H9 (cell line): Measurements from ENCODE around the gene PDE4B. TPM values are rescaled to one million over a fixed set of nuclear protein-coding genes. Genes with fewer than 3 reads are reported as not detected.

Source experiments
- DNase-seq: peaks from one replicate; pipeline ENCODE4 v3.0.0-alpha.2; 2017
- H2AFZ ChIP-seq: one replicate; pipeline ENCODE4 v1.6.1; 2013; ENCODE audit warnings: mild to moderate bottlenecking, low read length, control low read depth, moderate library complexity
- H2AK5ac ChIP-seq: 2 replicates; pipeline ENCODE4 v1.6.1; 2013; ENCODE audit warnings: low read length, control low read depth, mixed read lengths; ENCODE audit not compliant: insufficient read length
- H2BK120ac ChIP-seq: one replicate; pipeline ENCODE4 v1.6.1; 2013; ENCODE audit warnings: low read depth, mild to moderate bottlenecking, low read length, control low read depth, inconsistent platforms; ENCODE audit not compliant: poor library complexity, severe bottlenecking
- H2BK12ac ChIP-seq: 2 replicates; pipeline ENCODE4 v1.6.1; 2013; ENCODE audit warnings: low read length, control low read depth, mixed read lengths, low read depth; ENCODE audit not compliant: insufficient read length
- H2BK15ac ChIP-seq: 2 replicates; pipeline ENCODE4 v1.6.1; 2013; ENCODE audit warnings: low read depth, low read length, control low read depth
- H2BK20ac ChIP-seq: one replicate; pipeline ENCODE4 v1.6.1; 2013; ENCODE audit warnings: low read depth, mild to moderate bottlenecking, low read length, control low read depth, inconsistent platforms; ENCODE audit not compliant: poor library complexity, severe bottlenecking
- H2BK5ac ChIP-seq: 2 replicates; pipeline ENCODE4 v1.6.1; 2013; ENCODE audit warnings: low read length, control low read depth, mixed read lengths; ENCODE audit not compliant: insufficient read length
- H3K14ac ChIP-seq: 2 replicates; pipeline ENCODE4 v1.6.1; 2013; ENCODE audit warnings: low read length, control low read depth; ENCODE audit not compliant: insufficient read depth
- H3K18ac ChIP-seq: 2 replicates; pipeline ENCODE4 v1.6.1; 2013; ENCODE audit warnings: low read depth, mild to moderate bottlenecking, mixed read lengths, low read length, control low read depth; ENCODE audit not compliant: insufficient read length
- H3K23ac ChIP-seq: 2 replicates; pipeline ENCODE4 v1.6.1; 2013; ENCODE audit warnings: low read length, control low read depth, mixed read lengths, low read depth; ENCODE audit not compliant: insufficient read length
- H3K23me2 ChIP-seq: 2 replicates; pipeline ENCODE4 v1.6.1; 2013; ENCODE audit warnings: low read depth, mild to moderate bottlenecking, mixed read lengths, low read length, control low read depth; ENCODE audit not compliant: insufficient read length, poor library complexity, severe bottlenecking
- H3K27ac ChIP-seq: 2 replicates; pipeline ENCODE4 v1.5.1; 2013; ENCODE audit warnings: low read length, control low read depth, mixed read lengths, low read depth; ENCODE audit not compliant: insufficient read length
- H3K27me3 ChIP-seq: 2 replicates; pipeline ENCODE4 v1.6.1; 2013; ENCODE audit warnings: low read length, control low read depth, inconsistent platforms; ENCODE audit not compliant: insufficient read depth
- H3K4ac ChIP-seq: 2 replicates; pipeline ENCODE4 v1.6.1; 2013; ENCODE audit warnings: low read depth, mild to moderate bottlenecking, control low read depth, inconsistent platforms, low read length, moderate library complexity
- H3K4me1 ChIP-seq: 2 replicates; pipeline ENCODE4 v1.6.1; 2013; ENCODE audit warnings: low read length, control low read depth, inconsistent platforms; ENCODE audit not compliant: insufficient read depth
- H3K4me2 ChIP-seq: 2 replicates; pipeline ENCODE4 v1.6.1; 2013; ENCODE audit warnings: low read length, control low read depth, mixed read lengths; ENCODE audit not compliant: insufficient read length, insufficient read depth
- H3K56ac ChIP-seq: 2 replicates; pipeline ENCODE4 v1.6.1; 2013; ENCODE audit warnings: low read depth, mild to moderate bottlenecking, mixed read lengths, low read length, control low read depth; ENCODE audit not compliant: insufficient read length
- H3K79me1 ChIP-seq: 2 replicates; pipeline ENCODE4 v1.6.1; 2013; ENCODE audit warnings: low read depth, mild to moderate bottlenecking, moderate library complexity, low read length, control low read depth, inconsistent platforms; ENCODE audit not compliant: insufficient read depth, poor library complexity, severe bottlenecking
- H3K79me2 ChIP-seq: 2 replicates; pipeline ENCODE4 v1.6.1; 2013; ENCODE audit warnings: low read length, control low read depth, inconsistent platforms; ENCODE audit not compliant: insufficient read depth
- H3K9ac ChIP-seq: 2 replicates; pipeline ENCODE4 v1.6.1; 2013; ENCODE audit warnings: low read length, control low read depth, mixed read lengths; ENCODE audit not compliant: insufficient read length; ENCODE audit errors: extremely low read depth
- H3K9me3 ChIP-seq: one replicate; pipeline ENCODE4 v1.6.1; 2013; ENCODE audit warnings: low read depth, low read length, inconsistent platforms; ENCODE audit not compliant: control insufficient read depth
- H3T11ph ChIP-seq: one replicate; pipeline ENCODE4 v1.6.1; 2013; ENCODE audit warnings: mild to moderate bottlenecking, low read length, control low read depth, inconsistent platforms
- H4K20me1 ChIP-seq: one replicate; pipeline ENCODE4 v1.6.1; 2013; ENCODE audit not compliant: control insufficient read depth, insufficient read length, insufficient read depth
- H4K5ac ChIP-seq: 2 replicates; pipeline ENCODE4 v1.6.1; 2013; ENCODE audit warnings: low read depth, mild to moderate bottlenecking, mixed read lengths, low read length, control low read depth; ENCODE audit not compliant: insufficient read length
- H4K8ac ChIP-seq: replicated peaks from 2 replicates; pipeline ENCODE4 v1.6.1; 2013; ENCODE audit warnings: low read length, control low read depth, mixed read lengths, low read depth; ENCODE audit not compliant: insufficient read length
- H4K91ac ChIP-seq: 2 replicates; pipeline ENCODE4 v1.6.1; 2013; ENCODE audit warnings: low read depth, mild to moderate bottlenecking, moderate library complexity, mixed read lengths, low read length, control low read depth; ENCODE audit not compliant: insufficient read length
- H3K27ac Mint-ChIP-seq, 3 experiments: 2 replicates in 2 of 3; 3 replicates in 1 of 3; pipeline ENCODE4 v1.8.0; 2020 to 2021; ENCODE audit warnings: mixed read lengths in 3 of 3, mild to moderate bottlenecking in 1 of 3, moderate library complexity in 1 of 3
- H3K27me3 Mint-ChIP-seq: 2 replicates; pipeline ENCODE4 v1.8.0; 2021; ENCODE audit warnings: low read depth, mild to moderate bottlenecking, moderate library complexity, mixed read lengths
- H3K36me3 Mint-ChIP-seq, 3 experiments: 2 replicates in 2 of 3; 3 replicates in 1 of 3; pipeline ENCODE4 v1.8.0; 2020 to 2021; ENCODE audit warnings: low read depth in 3 of 3, mixed read lengths in 3 of 3; ENCODE audit not compliant: insufficient read depth in 1 of 3
- H3K4me1 Mint-ChIP-seq, 2 experiments: 2 replicates each; pipeline ENCODE4 v1.8.0; 2020; ENCODE audit warnings: mixed read lengths in 2 of 2
- H3K4me3 Mint-ChIP-seq, 2 experiments: 2 replicates in 1 of 2; 3 replicates in 1 of 2; pipeline ENCODE4 v1.8.0; 2020 to 2021; ENCODE audit warnings: mild to moderate bottlenecking in 2 of 2, mixed read lengths in 2 of 2, moderate library complexity in 1 of 2
- H3K9me3 Mint-ChIP-seq, 2 experiments: 2 replicates in 1 of 2; 3 replicates in 1 of 2; pipeline ENCODE4 v1.8.0; 2020; ENCODE audit warnings: mild to moderate bottlenecking in 2 of 2, mixed read lengths in 2 of 2, moderate library complexity in 1 of 2
- CTCF ChIP-seq: fragments of 200-600 bp; sonication (generic); conservative IDR thresholded peaks from 3 replicates; pipeline ENCODE4 v1.8.0; 2021; ENCODE audit warnings: antibody characterized with exemption, mild to moderate bottlenecking
- WGBS: extraction: QIAGEN DNeasy Blood & Tissue Kit; methylation state at CpG from one replicate; pipeline ENCODE4 v1.1.7; 2013; ENCODE audit warnings: missing lambda C conversion rate, low lambda C conversion rate, mixed read lengths; ENCODE audit not compliant: insufficient read length; ENCODE audit errors: extremely low coverage; 5-methylcytosine and 5-hydroxymethylcytosine counted together
- total RNA-seq: library from RNA; stranded (reverse); gene quantifications from 2 replicates; pipeline ENCODE4 v1.2.1, GENCODE V29; 2021

Gene PDE4B
- total RNA-seq, 1 experiment from 2014 or later = 19.8 TPM

DNA sequence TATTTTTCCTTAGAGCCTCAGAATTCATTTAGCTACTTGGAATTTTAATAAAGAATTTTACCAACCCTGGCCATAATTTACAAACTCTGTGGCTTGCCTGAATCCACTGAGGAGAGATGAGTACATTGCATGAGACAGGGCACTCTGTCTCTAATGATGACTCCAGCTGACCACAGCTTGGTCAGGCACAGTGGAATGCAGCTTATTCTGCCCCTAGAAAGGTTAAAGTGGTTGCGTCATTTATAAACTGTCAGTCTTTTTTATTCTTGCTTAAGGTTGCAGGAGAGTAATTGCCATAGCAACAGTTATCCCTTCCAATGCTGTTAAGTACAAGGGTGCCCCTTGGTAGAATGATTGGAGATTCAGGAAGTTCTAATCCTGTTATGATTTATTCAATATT, 28.3 kb downstream of the PDE4B start:
- H3K4me1 ChIP-seq = no peaks in the 10 kb centered on the region
- H3K9me3 Mint-ChIP-seq = no peaks in the 10 kb centered on the region
- H3K27me3 ChIP-seq = no peaks in the 10 kb centered on the region
- no peak overlapping the region for H2AK5ac ChIP-seq
- no peak overlapping the region for H3K4ac ChIP-seq
- no peak overlapping the region for H3K18ac ChIP-seq
- no peak overlapping the region for H3K9ac ChIP-seq
- no peak for TF ChIP-seq CTCF
- H3K23ac ChIP-seq = no peak overlapping the region
- H4K91ac ChIP-seq = no peak overlapping the region
- no peak overlapping the region for H2BK20ac ChIP-seq
- DNase-seq = no peak
- H3T11ph ChIP-seq = no peak overlapping the region
- no peak overlapping the region for H4K8ac ChIP-seq
- H3K27ac Mint-ChIP-seq = no peak overlapping the region
- no peaks in the 10 kb centered on the region for H3K9me3 ChIP-seq
- no peaks in the 10 kb centered on the region for H4K20me1 ChIP-seq
- H4K5ac ChIP-seq = no peak overlapping the region
- H3K4me3 Mint-ChIP-seq = no peak overlapping the region
- H3K79me1 ChIP-seq = no peaks in the 10 kb centered on the region
- H3K23me2 ChIP-seq = no peaks in the 10 kb centered on the region
- H3K56ac ChIP-seq = no peak overlapping the region
- H3K14ac ChIP-seq = no peak overlapping the region
- H3K27me3 Mint-ChIP-seq = no peaks in the 10 kb centered on the region
- no peak overlapping the region for H3K27ac ChIP-seq
- no peak overlapping the region for H2BK15ac ChIP-seq
- H3K4me2 ChIP-seq = no peak overlapping the region
- no peaks in the 10 kb centered on the region for H3K36me3 Mint-ChIP-seq
- H2BK12ac ChIP-seq = no peak overlapping the region
- H2BK5ac ChIP-seq = no peak overlapping the region
- H2AFZ ChIP-seq = no peak overlapping the region
- no CpG with 5 or more reads among the region's 1 CpG for WGBS
- no peaks in the 10 kb centered on the region for H3K79me2 ChIP-seq
- no peaks in the 10 kb centered on the region for H3K4me1 Mint-ChIP-seq
- H2BK120ac ChIP-seq = no peak overlapping the region
